ENCODE measurements around the gene DNM3. TPM values are rescaled to one million over a fixed set of nuclear protein-coding genes. Genes with fewer than 3 reads are reported as not detected.

The DNM3 gene
- total and polyA plus RNA-seq, 9 of the 15 experiments (the other 6 are each of a cell fraction or from before 2014, with no cell fraction given): 0.08 to 0.36 (median 0.22) TPM; not detected in 1

GRCh38 chr1:171935664-171936063 lies 94.4 kb downstream of the DNM3 start:
- POLR2A ChIA-PET: no interaction called here
- no peak overlapping the region for H3K27ac ChIP-seq (ENCODE audit: extremely low read depth, low read depth, low read length)
- BruUV-seq (replicated peaks): no TSS peak

More at GRCh38 chr1:171935664-171936063, 94.4 kb downstream of the DNM3 start:
- H3K27me3 ChIP-seq (ENCODE audit: control insufficient read depth in 2 of 2, insufficient read depth in 2 of 2, low read length in 2 of 2): no peaks in the 10 kb centered on the region; a peak in 1 of 5 replicates
- WGBS (ENCODE audit: insufficient coverage, low coverage, missing lambda C conversion rate): 0% methylated on average over 1 of the region's 1 CpG
- no peaks in the 10 kb centered on the region for H3K9me1 ChIP-seq (ENCODE audit: control insufficient read depth, insufficient read depth, low read length)
- CTCF ChIA-PET (ENCODE audit: low intra/inter-chr PET ratio): no interaction called here
- intact Hi-C loops (cut with micrococcal nuclease): no loop called here
- no peaks in the 10 kb centered on the region for H3K4me1 ChIP-seq (replicated peaks in 1 of 2; ENCODE audit: control insufficient read depth in 2 of 2, insufficient read depth in 2 of 2, low read length in 2 of 2)
- no peak for TF ChIP-seq MED1 (CRISPR knock-in tag; IDR thresholded peaks at IDR 0.05; ENCODE audit: borderline replicate concordance)
- TF ChIP-seq L3MBTL2 (IDR thresholded peaks at IDR 0.05): no peak
- no peak for TF ChIP-seq SNIP1 (IDR thresholded peaks at IDR 0.05; ENCODE audit: low read depth)
- no peak for TF ChIP-seq MYC (IDR thresholded peaks at IDR 0.05; ENCODE audit: low read depth, low read length)
- TF ChIP-seq MYC (CRISPR knock-in tag; IDR thresholded peaks at IDR 0.05; ENCODE audit: borderline replicate concordance, low read depth): no peak
- no peak for TF ChIP-seq ZNF561 (CRISPR knock-in tag; conservative IDR thresholded peaks at IDR 0.05)
- TF ChIP-seq XRCC4 (IDR thresholded peaks at IDR 0.05; ENCODE audit: extremely low read depth, insufficient read depth, insufficient read length): no peak
- no peak for TF ChIP-seq KHSRP (IDR thresholded peaks at IDR 0.05)
- no peak for TF ChIP-seq STAT6 (CRISPR knock-in tag; IDR thresholded peaks at IDR 0.05)
- FAIRE-seq (no peak), DNase-seq (ENCODE audit: extremely low read depth in 1 of 4, low spot score in 3 of 4) (no peak), ATAC-seq (no peak)
- H2AFZ ChIP-seq (ENCODE audit: low read depth, low read length): no peak overlapping the region
- no peak overlapping the region for H3K4me3 ChIP-seq
- H3K79me2 ChIP-seq (ENCODE audit: control insufficient read depth, insufficient read depth, low read length): no peaks in the 10 kb centered on the region
- no peak overlapping the region for H3K4me2 ChIP-seq (ENCODE audit: insufficient read depth, low read length)
- no peaks in the 10 kb centered on the region for H3K9me3 ChIP-seq (replicated peaks; ENCODE audit: control insufficient read depth, insufficient read depth, low read depth, low read length)
- H4K20me1 ChIP-seq (replicated peaks; ENCODE audit: control insufficient read depth, insufficient read depth, low read length): no peaks in the 10 kb centered on the region
- H3K36me3 ChIP-seq (ENCODE audit: control insufficient read depth, insufficient read depth, low read length): no peaks in the 10 kb centered on the region
- in situ Hi-C loops (cut with MboI): no loop called here
- H3K9ac ChIP-seq (ENCODE audit: insufficient read depth in 1 of 2, low read depth in 2 of 2, low read length in 2 of 2): no peak overlapping the region
